ENCODE data around the gene TTC23.

The TTC23 gene

GRCh38 chr15:99130314-99130713 is 119.1 kb downstream of the TTC23 start:
- Histone ChIP-seq H3K23ac (ENCODE audit: low read length in 2 of 2) (no peak overlapping the region), H3K27ac (ENCODE audit: low read length, poor library complexity, severe bottlenecking) (no peak overlapping the region), H2BK5ac (ENCODE audit: low read depth, low read length, poor library complexity, severe bottlenecking) (no peak overlapping the region), H2BK15ac (ENCODE audit: low read depth, poor library complexity, severe bottlenecking) (no peak overlapping the region), H3K9ac (ENCODE audit: low read length) (no peak overlapping the region), H3K9me3 (ENCODE audit: control insufficient read depth, low read length) (no peaks in the 10 kb centered on the region), H3K4me1 (ENCODE audit: control insufficient read depth, insufficient read depth, low read depth, low read length) (peaks cover 23% of the 10 kb centered on the region), H2BK12ac (ENCODE audit: low read length in 2 of 2) (no peak overlapping the region), H3K4ac (ENCODE audit: low read depth in 1 of 2, low read length in 2 of 2) (no peak overlapping the region), H3K36me3 (ENCODE audit: control insufficient read depth in 1 of 2, insufficient read depth in 2 of 2, low read depth in 1 of 2, low read length in 2 of 2) (peaks cover 31 to 34% of the 10 kb centered on the region in 2 experiments), H3K14ac (ENCODE audit: low read length in 2 of 2) (no peak overlapping the region), H3K79me1 (replicated peaks; ENCODE audit: low read length, poor library complexity, severe bottlenecking) (peaks cover 3% of the 10 kb centered on the region), H2BK120ac (ENCODE audit: low read depth, low read length) (no peak overlapping the region), H2AK5ac (ENCODE audit: low read length, severe bottlenecking) (no peak overlapping the region), H4K8ac (ENCODE audit: low read length) (no peak overlapping the region), H4K91ac (ENCODE audit: low read length) (no peak overlapping the region), H3K4me3 (ENCODE audit: insufficient read depth in 1 of 2, low read depth in 1 of 2, low read length in 2 of 2) (no peak overlapping the region), H3K4me2 (ENCODE audit: low read length, poor library complexity, severe bottlenecking) (no peak overlapping the region), H2AFZ (ENCODE audit: low read depth, low read length) (no peak overlapping the region), H3K27me3 (ENCODE audit: control insufficient read depth in 1 of 2, insufficient read depth in 1 of 2, low read length in 2 of 2) (no peaks in the 10 kb centered on the region), H3K18ac (ENCODE audit: low read depth in 1 of 2, low read length in 2 of 2) (no peak overlapping the region)
- WGBS, result 79% methylated on average over 13 of the region's 13 CpGs
- no peak for DNase-seq

GRCh38 chr15:99129644-99130043 is 119.7 kb downstream of the TTC23 start:
- Histone ChIP-seq H4K91ac (ENCODE audit: low read length) (no peak overlapping the region), H4K8ac (ENCODE audit: low read length) (no peak overlapping the region), H3K4me1 (ENCODE audit: control insufficient read depth, insufficient read depth, low read depth, low read length) (peaks cover 29% of the 10 kb centered on the region), H3K27ac (ENCODE audit: low read length, poor library complexity, severe bottlenecking) (no peak overlapping the region), H3K79me1 (replicated peaks; ENCODE audit: low read length, poor library complexity, severe bottlenecking) (peaks cover 3% of the 10 kb centered on the region), H2AFZ (ENCODE audit: low read depth, low read length) (no peak overlapping the region), H3K14ac (ENCODE audit: low read length in 2 of 2) (no peak overlapping the region), H3K9me3 (ENCODE audit: control insufficient read depth, low read length) (no peaks in the 10 kb centered on the region), H3K4me2 (ENCODE audit: low read length, poor library complexity, severe bottlenecking) (no peak overlapping the region), H2BK5ac (ENCODE audit: low read depth, low read length, poor library complexity, severe bottlenecking) (peak overlapping the region; percentile 47), H2BK120ac (ENCODE audit: low read depth, low read length) (no peak overlapping the region), H3K18ac (ENCODE audit: low read depth in 1 of 2, low read length in 2 of 2) (no peak overlapping the region), H3K23ac (ENCODE audit: low read length in 2 of 2) (no peak overlapping the region), H2BK15ac (ENCODE audit: low read depth, poor library complexity, severe bottlenecking) (no peak overlapping the region), H3K4ac (ENCODE audit: low read depth in 1 of 2, low read length in 2 of 2) (no peak overlapping the region), H3K9ac (ENCODE audit: low read length) (no peak overlapping the region), H3K36me3 (ENCODE audit: control insufficient read depth in 1 of 2, insufficient read depth in 2 of 2, low read depth in 1 of 2, low read length in 2 of 2) (peaks cover 31% of the 10 kb centered on the region in 2 experiments), H3K27me3 (ENCODE audit: control insufficient read depth in 1 of 2, insufficient read depth in 1 of 2, low read length in 2 of 2) (no peaks in the 10 kb centered on the region), H2AK5ac (ENCODE audit: low read length, severe bottlenecking) (no peak overlapping the region), H2BK12ac (ENCODE audit: low read length in 2 of 2) (no peak overlapping the region), H3K4me3 (ENCODE audit: insufficient read depth in 1 of 2, low read depth in 1 of 2, low read length in 2 of 2) (no peak overlapping the region)
- DNase-seq, result no peak
- WGBS, result 99% methylated on average over 16 of the region's 16 CpGs

- H3K4ac ChIP-seq (ENCODE audit: low read depth in 1 of 2, low read length in 2 of 2), result no peak overlapping the region
- no peaks in the 10 kb centered on the region for H3K9me3 ChIP-seq (ENCODE audit: control insufficient read depth, low read length)
- peak overlapping the region; percentile 31 for H2AK5ac ChIP-seq (ENCODE audit: low read length, severe bottlenecking)
- H3K14ac ChIP-seq (ENCODE audit: low read length in 2 of 2), result no peak overlapping the region
- H4K91ac ChIP-seq (ENCODE audit: low read length), result peak overlapping the region; percentile 9
- WGBS, result 93% methylated on average over 5 of the region's 6 CpGs
- H3K4me1 ChIP-seq (ENCODE audit: control insufficient read depth, insufficient read depth, low read depth, low read length), result peaks cover 34% of the 10 kb centered on the region
- H3K18ac ChIP-seq (ENCODE audit: low read depth in 1 of 2, low read length in 2 of 2), result no peak overlapping the region
- H2BK15ac ChIP-seq (ENCODE audit: low read depth, poor library complexity, severe bottlenecking), result no peak overlapping the region
- H3K27me3 ChIP-seq (ENCODE audit: control insufficient read depth in 1 of 2, insufficient read depth in 1 of 2, low read length in 2 of 2), result no peaks in the 10 kb centered on the region
- H3K27ac ChIP-seq (ENCODE audit: low read length, poor library complexity, severe bottlenecking), result no peak overlapping the region
- H2AFZ ChIP-seq (ENCODE audit: low read depth, low read length), result no peak overlapping the region
- no peak overlapping the region for H2BK5ac ChIP-seq (ENCODE audit: low read depth, low read length, poor library complexity, severe bottlenecking)
- H3K9ac ChIP-seq (ENCODE audit: low read length), result no peak overlapping the region
- no peak overlapping the region for H2BK12ac ChIP-seq (ENCODE audit: low read length in 2 of 2)
- H4K8ac ChIP-seq (ENCODE audit: low read length), result no peak overlapping the region
- no peak for DNase-seq
- H3K79me1 ChIP-seq (replicated peaks; ENCODE audit: low read length, poor library complexity, severe bottlenecking), result peaks cover 3% of the 10 kb centered on the region
- H3K4me3 ChIP-seq (ENCODE audit: insufficient read depth in 1 of 2, low read depth in 1 of 2, low read length in 2 of 2), result no peak overlapping the region
- H3K23ac ChIP-seq (ENCODE audit: low read length in 2 of 2), result no peak overlapping the region
- no peak overlapping the region for H3K4me2 ChIP-seq (ENCODE audit: low read length, poor library complexity, severe bottlenecking)
- peaks cover 31% of the 10 kb centered on the region in 2 experiments for H3K36me3 ChIP-seq (ENCODE audit: control insufficient read depth in 1 of 2, insufficient read depth in 2 of 2, low read depth in 1 of 2, low read length in 2 of 2)
- no peak overlapping the region for H2BK120ac ChIP-seq (ENCODE audit: low read depth, low read length)
These were observed 121.0 kb downstream of the TTC23 start for GRCh38 chr15:99128411-99128810.

- H3K9me3 ChIP-seq (ENCODE audit: control insufficient read depth, low read length), result no peaks in the 10 kb centered on the region
- no peak overlapping the region for H4K91ac ChIP-seq (ENCODE audit: low read length)
- H3K14ac ChIP-seq (ENCODE audit: low read length in 2 of 2), result no peak overlapping the region
- H3K79me1 ChIP-seq (replicated peaks; ENCODE audit: low read length, poor library complexity, severe bottlenecking), result peaks cover 3% of the 10 kb centered on the region
- no peak overlapping the region for H2AK5ac ChIP-seq (ENCODE audit: low read length, severe bottlenecking)
- no peak overlapping the region for H3K27ac ChIP-seq (ENCODE audit: low read length, poor library complexity, severe bottlenecking)
- no peak overlapping the region for H3K4me2 ChIP-seq (ENCODE audit: low read length, poor library complexity, severe bottlenecking)
- no peak overlapping the region for H2AFZ ChIP-seq (ENCODE audit: low read depth, low read length)
- no peak for DNase-seq
- H3K23ac ChIP-seq (ENCODE audit: low read length in 2 of 2), result no peak overlapping the region
- no peak overlapping the region for H3K4me3 ChIP-seq (ENCODE audit: insufficient read depth in 1 of 2, low read depth in 1 of 2, low read length in 2 of 2)
- peaks cover 31% of the 10 kb centered on the region in 2 experiments for H3K36me3 ChIP-seq (ENCODE audit: control insufficient read depth in 1 of 2, insufficient read depth in 2 of 2, low read depth in 1 of 2, low read length in 2 of 2)
- no peaks in the 10 kb centered on the region for H3K27me3 ChIP-seq (ENCODE audit: control insufficient read depth in 1 of 2, insufficient read depth in 1 of 2, low read length in 2 of 2)
- H2BK15ac ChIP-seq (ENCODE audit: low read depth, poor library complexity, severe bottlenecking), result no peak overlapping the region
- 80% methylated on average over 2 of the region's 3 CpGs for WGBS
- no peak overlapping the region for H3K18ac ChIP-seq (ENCODE audit: low read depth in 1 of 2, low read length in 2 of 2)
- no peak overlapping the region for H2BK120ac ChIP-seq (ENCODE audit: low read depth, low read length)
- H3K4me1 ChIP-seq (ENCODE audit: control insufficient read depth, insufficient read depth, low read depth, low read length), result peaks cover 39% of the 10 kb centered on the region
- H3K4ac ChIP-seq (ENCODE audit: low read depth in 1 of 2, low read length in 2 of 2), result no peak overlapping the region
- no peak overlapping the region for H2BK5ac ChIP-seq (ENCODE audit: low read depth, low read length, poor library complexity, severe bottlenecking)
- H2BK12ac ChIP-seq (ENCODE audit: low read length in 2 of 2), result no peak overlapping the region
- no peak overlapping the region for H3K9ac ChIP-seq (ENCODE audit: low read length)
- no peak overlapping the region for H4K8ac ChIP-seq (ENCODE audit: low read length)
These were observed 121.6 kb downstream of the TTC23 start for GRCh38 chr15:99127773-99128172.
